Medulla oblongata (tissue), 1 donor: ENCODE measurements around the gene RPL29.

Source experiments
- DNase-seq: peaks from one replicate; pipeline ENCODE4 v3.0.0-alpha.2; 2015; ENCODE audit errors: extremely low spot score

Gene RPL29

DNA sequence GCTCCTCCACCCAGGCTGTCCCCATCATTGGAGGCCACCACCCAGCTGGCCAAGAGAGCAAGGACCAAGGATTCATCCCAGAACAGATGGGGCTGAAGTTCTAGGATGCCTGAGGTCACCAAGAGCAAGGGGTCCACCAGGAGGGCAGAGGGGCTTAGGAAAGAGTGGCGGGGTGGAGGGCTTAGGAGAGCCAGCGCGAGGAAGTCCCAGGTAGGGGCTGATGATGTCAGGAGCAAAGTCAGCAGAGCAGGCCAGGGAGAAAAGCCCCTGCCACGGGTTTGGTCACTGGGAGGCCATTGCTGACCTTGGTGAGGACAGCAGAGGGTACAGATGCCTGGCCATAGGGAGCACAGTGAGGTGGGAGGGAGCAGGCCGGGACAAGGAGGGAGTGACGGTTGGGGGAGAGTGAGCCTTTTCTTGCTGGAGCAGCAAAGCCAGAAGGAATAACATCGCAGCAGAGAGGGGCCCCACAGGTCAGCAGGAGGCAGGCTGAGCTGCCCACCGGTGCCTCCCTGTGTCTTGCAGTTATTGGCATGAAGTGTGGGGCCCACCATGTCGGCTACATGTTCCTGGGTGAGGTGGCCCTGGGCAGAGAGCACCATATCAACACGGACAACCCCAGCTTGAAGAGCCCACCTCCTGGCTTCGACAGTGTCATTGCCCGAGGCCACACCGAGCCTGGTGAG, 48.3 kb downstream of the RPL29 start:
- no peak for DNase-seq

- no peak for DNase-seq
Measured at GRCh38 chr3:51946796-51947195, 48.9 kb downstream of the RPL29 start.

- DNase-seq: no peak
Measured at GRCh38 chr3:51945926-51946705, 49.6 kb downstream of the RPL29 start.

DNA sequence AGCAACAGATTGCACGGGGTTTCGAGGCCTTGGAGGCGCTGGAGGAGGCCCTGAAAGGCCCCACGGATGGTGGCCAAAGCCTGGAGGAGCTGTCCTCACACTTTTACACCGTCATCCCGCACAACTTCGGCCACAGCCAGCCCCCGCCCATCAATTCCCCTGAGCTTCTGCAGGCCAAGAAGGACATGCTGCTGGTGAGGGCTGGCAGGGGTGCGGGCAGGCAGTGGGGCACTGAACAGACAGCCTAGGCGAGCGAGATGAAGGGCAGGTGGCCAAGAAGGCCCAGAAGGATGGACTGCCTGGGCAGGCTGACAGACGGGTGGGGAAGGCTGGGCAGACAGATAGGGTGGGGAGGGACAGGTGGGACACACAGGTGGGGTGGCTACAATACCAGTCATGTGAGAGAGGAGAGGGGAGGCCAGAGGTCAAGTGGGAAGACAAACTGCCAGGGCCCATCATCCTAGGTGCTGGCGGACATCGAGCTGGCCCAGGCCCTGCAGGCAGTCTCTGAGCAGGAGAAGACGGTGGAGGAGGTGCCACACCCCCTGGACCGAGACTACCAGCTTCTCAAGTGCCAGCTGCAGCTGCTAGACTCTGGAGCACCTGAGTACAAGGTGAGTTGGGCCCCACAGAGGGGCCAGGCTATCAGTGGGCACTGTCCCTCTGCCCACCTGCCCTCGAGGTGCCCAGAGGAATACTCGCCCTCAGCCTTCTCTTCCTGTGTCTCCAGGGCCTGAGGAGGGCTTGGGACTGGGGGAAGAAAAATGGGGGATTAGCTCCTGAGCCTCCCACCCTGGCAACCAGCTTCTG, 50.5 kb downstream of the RPL29 start:
- no peak for DNase-seq

GRCh38 chr3:51944451-51945021, 51.2 kb downstream of the RPL29 start:
- DNase-seq: no peak
